ENCODE measurements around the gene PAX5.

PAX5 gene

GRCh38 chr9:37011530-37011929 is 22.5 kb downstream of the PAX5 start:
- no peak for DNase-seq

GRCh38 chr9:37010976-37011375 is 23.1 kb downstream of the PAX5 start:
- DNase-seq, result no peak

GRCh38 chr9:37010180-37010579 is 23.9 kb downstream of the PAX5 start:
- no peak for DNase-seq

GRCh38 chr9:37007295-37007694 is 26.8 kb downstream of the PAX5 start:
- DNase-seq, result no peak

- no peak for DNase-seq
These were observed 28.4 kb downstream of the PAX5 start for GRCh38 chr9:37005517-37006140.

DNA sequence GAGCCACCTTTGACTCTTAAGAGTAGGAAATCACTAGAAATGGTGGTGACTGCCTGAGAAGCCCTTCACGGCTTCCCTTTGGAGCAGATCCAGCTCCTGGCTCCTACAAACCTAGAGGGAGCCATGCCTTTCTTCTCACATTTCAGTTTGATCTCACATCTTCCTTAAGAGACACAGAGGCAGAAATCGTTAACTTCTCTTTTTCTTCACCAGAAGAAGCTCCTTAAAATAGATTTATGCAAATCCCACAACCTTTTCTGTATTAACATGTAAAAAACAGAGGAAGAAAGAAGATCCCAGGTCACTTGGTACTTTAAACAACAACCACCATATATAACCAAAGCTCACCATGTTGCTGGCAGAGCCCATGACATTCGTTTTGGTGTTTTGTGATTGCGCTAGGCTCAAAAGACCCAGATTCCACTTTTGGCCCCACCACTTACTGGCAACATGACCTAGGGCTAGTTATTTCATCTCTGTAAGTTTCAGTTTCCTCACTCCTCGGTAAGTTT is 29.6 kb downstream of the PAX5 start:
- no peak for DNase-seq

- DNase-seq, result no peak
These were observed 31.5 kb downstream of the PAX5 start for GRCh38 chr9:37002413-37003217.

DNA sequence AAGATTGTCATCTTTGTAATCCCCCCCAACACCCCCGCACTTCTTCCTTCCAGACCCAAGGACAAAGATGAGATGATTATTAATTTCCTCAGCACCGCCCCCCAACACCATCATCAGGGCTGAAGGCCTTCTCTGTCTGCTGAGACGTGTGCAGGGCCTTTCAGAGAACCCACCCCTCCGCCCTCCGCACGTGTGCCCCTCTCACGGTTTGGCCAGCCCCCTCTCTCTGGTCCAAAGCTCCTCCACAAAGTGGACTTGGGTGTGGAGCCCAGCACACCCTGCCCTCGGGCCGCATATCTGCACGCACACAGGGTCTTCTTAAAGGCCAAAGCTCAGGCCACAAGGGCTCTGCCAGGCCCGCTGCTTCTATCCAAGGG is 32.0 kb downstream of the PAX5 start:
- no peak for DNase-seq

DNA sequence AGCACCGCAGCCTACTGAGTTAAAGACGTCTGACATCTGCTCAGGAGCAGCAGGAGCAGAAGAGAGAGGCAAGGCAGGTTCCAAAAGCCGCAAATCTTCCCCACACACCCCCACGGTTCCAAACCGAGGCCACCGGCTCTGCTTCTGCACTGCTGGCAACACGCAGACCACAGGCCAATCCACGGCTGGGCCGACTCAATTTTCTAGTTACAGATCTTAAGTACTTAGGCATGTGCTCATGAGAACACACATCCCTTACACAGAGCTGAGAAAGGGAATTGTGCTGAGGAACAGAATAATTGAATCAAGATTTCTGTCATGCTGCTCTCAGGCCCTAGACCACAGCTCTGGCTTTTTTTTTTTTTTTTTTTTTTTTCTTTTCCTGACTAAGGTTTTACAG is 32.6 kb downstream of the PAX5 start:
- no peak for DNase-seq

DNA sequence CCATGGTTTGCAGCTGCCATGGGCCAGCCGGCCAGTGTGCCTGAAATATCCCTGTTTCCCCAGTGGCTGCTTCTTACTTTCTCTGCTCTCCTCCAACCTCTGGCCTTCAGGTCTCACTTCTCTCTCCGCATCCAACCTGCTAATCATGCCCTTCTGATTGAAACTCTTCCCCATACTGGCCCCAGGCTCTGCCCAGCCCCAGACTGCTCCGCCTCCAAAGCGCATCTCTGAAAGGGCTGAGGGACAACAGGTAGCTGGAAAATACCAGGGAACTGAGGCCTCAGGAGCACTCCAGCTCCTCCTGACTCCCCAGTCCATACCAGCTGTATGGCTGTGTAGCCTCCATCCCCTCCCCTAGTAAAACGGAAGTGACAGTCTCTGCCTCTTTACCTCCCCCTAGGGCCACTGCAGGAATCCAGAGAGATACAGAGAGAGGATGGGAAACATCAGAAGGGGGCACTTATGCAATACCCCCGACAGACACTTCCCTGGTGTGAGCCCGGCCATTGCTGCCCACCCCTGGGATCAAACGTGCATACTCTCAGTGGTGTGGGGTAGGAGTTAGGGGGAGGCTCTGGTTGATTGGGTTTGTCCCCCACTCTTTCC is 34.2 kb downstream of the PAX5 start:
- DNase-seq, result no peak

DNA sequence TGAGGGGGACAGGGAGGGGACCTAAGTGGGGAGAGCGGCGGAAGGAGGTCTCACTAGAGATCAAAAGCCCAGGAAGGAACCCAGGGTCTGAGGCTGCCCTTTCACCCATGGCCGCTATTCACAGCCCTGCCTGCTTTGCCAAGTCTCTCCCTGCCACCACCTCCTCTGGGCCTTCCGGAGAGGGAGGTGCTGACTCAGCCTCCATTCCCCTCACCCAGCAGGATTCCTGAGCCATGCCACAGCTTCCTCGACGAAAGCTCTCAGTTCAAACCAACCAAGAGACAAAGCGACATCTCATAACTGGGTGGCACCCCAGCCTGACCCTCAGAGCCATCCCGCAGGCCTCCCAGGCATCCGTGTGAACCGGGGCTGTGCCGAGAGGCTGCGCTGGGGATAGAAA is 36.7 kb downstream of the PAX5 start:
- DNase-seq, result no peak

DNA sequence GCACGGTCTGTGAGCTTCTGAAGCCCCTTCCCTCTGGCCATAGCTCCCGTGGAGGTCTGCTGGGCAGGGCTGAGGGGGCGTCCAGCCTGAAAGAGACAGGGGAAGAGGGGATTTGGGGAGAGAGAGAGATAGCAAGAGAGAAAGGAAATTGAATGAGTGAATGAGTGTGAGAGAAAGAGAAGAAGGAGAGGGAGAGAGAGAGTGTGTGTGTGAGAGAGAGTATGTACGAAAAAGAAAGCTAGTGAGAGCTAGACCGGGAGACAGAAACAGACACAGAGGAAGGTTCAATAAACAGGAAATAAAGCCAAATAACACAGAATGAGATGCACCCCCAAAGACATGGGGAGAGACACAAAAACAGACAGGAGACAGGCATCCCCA is 37.4 kb downstream of the PAX5 start:
- no peak for DNase-seq

DNA sequence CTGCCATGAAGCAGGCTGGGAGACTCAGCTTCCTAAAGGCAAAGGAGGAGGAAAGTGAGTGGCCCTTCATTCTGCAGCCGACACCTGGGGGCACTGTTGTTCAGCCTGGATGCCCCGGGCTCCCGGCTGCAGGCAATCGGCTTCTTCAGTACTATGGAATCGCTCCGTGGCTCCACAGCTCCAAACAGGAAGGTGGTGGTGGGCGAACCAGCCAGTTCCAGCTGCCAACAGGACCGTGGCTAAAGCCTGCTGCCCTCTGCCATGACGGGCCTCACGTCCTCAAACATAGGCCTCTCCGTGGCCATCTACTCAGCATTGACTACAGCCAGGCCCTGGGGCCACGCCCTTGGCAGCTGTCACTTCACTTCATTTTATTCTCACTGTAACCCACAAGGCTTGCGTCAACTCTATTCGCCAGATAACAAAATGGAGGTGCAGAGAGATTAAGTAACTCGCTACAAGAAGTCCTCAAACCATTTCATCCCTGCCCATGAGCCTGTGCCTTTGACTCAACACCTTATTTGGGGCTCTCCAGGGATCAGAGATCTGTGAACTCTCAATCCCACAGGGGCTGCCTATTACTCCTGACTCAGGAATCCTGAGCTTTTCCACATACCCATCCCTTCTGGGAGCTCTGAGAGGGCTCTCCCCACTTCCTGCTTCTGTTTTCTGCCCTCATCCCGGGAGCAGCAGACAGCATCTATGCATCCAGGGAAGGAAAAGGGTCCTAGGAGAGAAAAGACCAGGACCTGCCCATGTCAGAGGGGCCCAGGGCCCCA is 38.0 kb downstream of the PAX5 start:
- DNase-seq, result peak; percentile 52

- no peak for DNase-seq
These were observed 39.9 kb downstream of the PAX5 start for GRCh38 chr9:36993933-36994764.

DNA sequence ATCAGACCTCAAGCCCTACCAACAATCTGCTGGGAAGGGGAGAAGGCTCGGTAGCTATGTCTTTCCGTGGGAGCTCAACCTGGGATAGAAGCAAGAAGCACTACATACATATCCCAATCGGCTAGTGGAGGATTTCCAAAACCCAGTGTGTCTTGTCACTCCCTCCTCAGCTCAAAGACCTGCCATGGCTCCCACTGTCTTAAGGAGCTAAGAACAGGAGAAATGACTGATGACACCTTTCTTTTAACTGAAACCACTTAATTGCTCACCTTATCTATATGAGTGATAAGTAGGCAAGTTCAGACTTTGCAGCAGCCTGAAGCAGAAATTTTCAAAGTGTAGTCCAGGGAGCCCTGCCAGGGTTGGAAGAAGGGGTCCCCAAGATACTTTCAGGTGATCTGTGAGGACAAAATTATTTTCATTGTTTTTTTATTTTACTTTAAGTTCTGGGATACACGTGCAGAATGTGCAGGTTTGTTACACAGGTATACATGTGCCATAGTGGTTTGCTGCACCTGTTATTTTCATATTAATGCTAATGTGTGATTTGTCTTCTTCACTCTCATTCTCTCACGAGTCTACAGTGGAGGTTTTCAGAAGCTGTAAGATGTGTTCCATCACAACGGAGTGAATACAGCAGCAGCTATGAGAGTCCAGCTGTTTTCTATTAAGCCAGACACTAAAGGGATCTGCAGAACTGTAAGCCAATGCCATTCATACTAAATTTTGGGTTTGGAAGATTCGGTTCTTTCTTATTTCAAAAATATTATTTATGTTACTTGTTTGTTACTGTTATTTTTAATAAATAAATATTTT is 41.4 kb downstream of the PAX5 start:
- DNase-seq, result no peak

DNA sequence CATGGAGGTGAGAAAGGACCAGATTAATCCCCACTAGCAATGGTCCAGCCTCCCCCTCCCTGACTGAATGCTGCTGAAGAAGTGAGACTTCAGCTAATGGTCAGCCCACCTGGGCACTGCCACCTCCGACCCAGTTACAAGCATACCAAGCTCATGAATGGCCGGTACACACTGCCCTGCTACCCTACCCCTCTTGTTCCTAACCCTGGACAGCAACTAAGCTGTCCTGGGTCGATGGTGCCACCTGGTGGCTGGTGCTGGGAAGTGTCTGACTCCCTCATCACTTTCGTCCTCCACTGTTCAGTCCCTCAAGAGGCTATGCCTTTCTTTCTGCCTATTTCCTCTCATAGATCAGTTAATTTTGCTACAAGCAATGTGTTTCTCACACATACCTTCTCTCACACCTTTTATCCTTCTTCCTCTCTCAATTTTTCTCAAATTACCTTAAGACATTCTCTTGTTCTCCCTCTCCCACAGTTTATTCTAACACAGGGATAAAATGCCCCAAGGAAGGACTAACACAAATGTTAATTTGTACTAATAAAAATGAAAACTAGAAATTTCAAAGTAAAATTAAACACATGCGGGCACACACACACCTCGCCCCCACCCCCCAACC is 42.4 kb downstream of the PAX5 start:
- peak; percentile 27 for DNase-seq

GRCh38 chr9:36988848-36989247 is 45.2 kb downstream of the PAX5 start:
- no peak for DNase-seq

- DNase-seq, result no peak
These were observed 46.2 kb downstream of the PAX5 start for GRCh38 chr9:36987891-36988290.

- no peak for DNase-seq
These were observed 46.7 kb downstream of the PAX5 start for GRCh38 chr9:36987409-36987808.

- no peak for DNase-seq
These were observed 47.3 kb downstream of the PAX5 start for GRCh38 chr9:36986468-36987408.
